Frontal cortex (tissue), 4 donors: ENCODE data around the gene RO60. TPM values are rescaled to one million over a fixed set of nuclear protein-coding genes. Genes with fewer than 3 reads are reported as not detected.
"Not testable (repeated sequence)": the region's sequence is repeated elsewhere in the genome, so short reads cannot be mapped to it uniquely, and the experiment has no call there.

ENCODE experiments used
- DNase-seq, 2 donors: peaks; one replicate each; pipeline ENCODE4 v3.0.0; 2012; ENCODE audit warnings: low spot score in 2 of 2
- FAIRE-seq: peaks from 2 replicates; lab custom pipeline; 2012; peaks lifted over from hg19 to GRCh38; lab: Jason Lieb, UNC
- total RNA-seq: library from RNA; depleted of rRNA; stranded (reverse); fragments of >200 nt; gene quantifications from one replicate; pipeline ENCODE4 v1.2.3, GENCODE V29; 2014
- donor health status: control.
- donor health status: control.
- donor health status: control.

The RO60 gene
- total RNA-seq = 349 TPM

- FAIRE-seq (no peak), DNase-seq (peak; percentile 74 to 83)
Measured at GRCh38 chr1:193059282-193060114, at the start of gene RO60, which contains the start of gene UCHL5. Gene RO60 (plus strand): TSS chr1:193059612. CDS start chr1:193069055, 9,443 bp downstream. Gene UCHL5 (minus strand): TSS chr1:193059360. CDS start chr1:193059260, 100 bp downstream.

- no peak for FAIRE-seq
Measured at GRCh38 chr1:193011406-193011805, 48.0 kb upstream of the RO60 start.

GRCh38 chr1:193013005-193013404, 46.4 kb upstream of the RO60 start:
- FAIRE-seq (no peak), DNase-seq (no peak)

More at GRCh38 chr1:193011406-193011805, 48.0 kb upstream of the RO60 start:
- DNase-seq = no peak

- DNase-seq (no peak), FAIRE-seq (no peak)
Measured at GRCh38 chr1:193013707-193014106, 45.7 kb upstream of the RO60 start.

GRCh38 chr1:193014400-193014799, 45.0 kb upstream of the RO60 start:
- no peak for FAIRE-seq
- DNase-seq = no peak

- no peak for FAIRE-seq
- no peak for DNase-seq
Measured at GRCh38 chr1:193016788-193017187, 42.6 kb upstream of the RO60 start.

- peak; percentile 82 for FAIRE-seq
- peak; percentile 4 for DNase-seq
Measured at GRCh38 chr1:193019442-193020026, 39.9 kb upstream of the RO60 start.

- FAIRE-seq = no peak
Measured at GRCh38 chr1:193025218-193025617, 34.2 kb upstream of the RO60 start.

GRCh38 chr1:193030280-193030679, 29.1 kb upstream of the RO60 start:
- DNase-seq = no peak
- FAIRE-seq = no peak

More at GRCh38 chr1:193025218-193025617, 34.2 kb upstream of the RO60 start:
- no peak for DNase-seq

GRCh38 chr1:193031431-193031830, 28.0 kb upstream of the RO60 start:
- DNase-seq (no peak), FAIRE-seq (peak; percentile 63)

- not testable (repeated sequence) for FAIRE-seq, DNase-seq
Measured at GRCh38 chr1:193032643-193033427, 26.6 kb upstream of the RO60 start.

GRCh38 chr1:193033610-193034009, 25.8 kb upstream of the RO60 start:
- no peak for FAIRE-seq
- DNase-seq = no peak

GRCh38 chr1:193036337-193037047, 22.9 kb upstream of the RO60 start:
- FAIRE-seq = no peak
- no peak for DNase-seq

GRCh38 chr1:193040011-193040410, 19.4 kb upstream of the RO60 start:
- FAIRE-seq = no peak

GRCh38 chr1:193042766-193043691, 16.4 kb upstream of the RO60 start:
- FAIRE-seq (no peak), DNase-seq (no peak)

More at GRCh38 chr1:193040011-193040410, 19.4 kb upstream of the RO60 start:
- no peak for DNase-seq

- DNase-seq, FAIRE-seq: not testable (repeated sequence)
Measured at GRCh38 chr1:193048913-193049312, 10.5 kb upstream of the RO60 start.

GRCh38 chr1:193054169-193054675, 5.2 kb upstream of the RO60 start:
- DNase-seq = no peak
- no peak for FAIRE-seq

- FAIRE-seq = no peak
- peak in 1 of 2 donors; percentile 16 for DNase-seq
Measured at GRCh38 chr1:193058529-193059281, 707 bp upstream of the RO60 start.
